Mucosa of stomach (tissue), 1 donor: ENCODE data around the gene FXYD1.
"Not testable (repeated sequence)": the region's sequence is repeated elsewhere in the genome, so short reads cannot be mapped to it uniquely, and the experiment has no call there.

ENCODE experiments used
- H3K27me3 ChIP-seq: one replicate; pipeline ENCODE4 v1.7.0; 2013; ENCODE audit warnings: mild to moderate bottlenecking, low read length; ENCODE audit not compliant: control insufficient read depth, insufficient read depth
- H3K36me3 ChIP-seq: one replicate; pipeline ENCODE4 v1.7.0; 2013; ENCODE audit warnings: low read length; ENCODE audit not compliant: control insufficient read depth, insufficient read depth
- H3K4me1 ChIP-seq: one replicate; pipeline ENCODE4 v1.7.0; 2013; ENCODE audit warnings: mild to moderate bottlenecking, low read length; ENCODE audit not compliant: control insufficient read depth, insufficient read depth
- H3K4me3 ChIP-seq: one replicate; pipeline ENCODE4 v1.7.0; 2013; ENCODE audit warnings: low read length
- H3K9ac ChIP-seq: one replicate; pipeline ENCODE4 v1.7.0; 2013; ENCODE audit warnings: mild to moderate bottlenecking, low read length, moderate library complexity
- H3K9me3 ChIP-seq: one replicate; pipeline ENCODE4 v1.7.0; 2013; ENCODE audit warnings: mild to moderate bottlenecking, low read length, moderate library complexity; ENCODE audit not compliant: control insufficient read depth
- donor health status: Pancreatic carcinoma.

FXYD1 gene

GRCh38 chr19:35120492-35120891 is 18.1 kb upstream of the FXYD1 start:
- peaks cover 6% of the 10 kb centered on the region for H3K36me3 ChIP-seq
- H3K27me3 ChIP-seq: no peaks in the 10 kb centered on the region
- no peaks in the 10 kb centered on the region for H3K9me3 ChIP-seq
- H3K4me1 ChIP-seq: peaks cover 57% of the 10 kb centered on the region
- H3K4me3 ChIP-seq: peak overlapping the region; percentile 11
- peak overlapping the region; percentile 56 for H3K9ac ChIP-seq

- Histone ChIP-seq H3K27me3 (no peaks in the 10 kb centered on the region), H3K4me1 (peaks cover 61% of the 10 kb centered on the region), H3K9ac (peak overlapping the region; percentile 56), H3K36me3 (peaks cover 6% of the 10 kb centered on the region), H3K9me3 (no peaks in the 10 kb centered on the region), H3K4me3 (peak overlapping the region; percentile 11)
Observed at GRCh38 chr19:35120898-35121297, 17.7 kb upstream of the FXYD1 start.

GRCh38 chr19:35122687-35123551 is 15.7 kb upstream of the FXYD1 start:
- Histone ChIP-seq H3K9ac (no peak overlapping the region), H3K4me1 (peaks cover 63% of the 10 kb centered on the region), H3K4me3 (no peak overlapping the region), H3K27me3 (no peaks in the 10 kb centered on the region), H3K9me3 (no peaks in the 10 kb centered on the region), H3K36me3 (peaks cover 6% of the 10 kb centered on the region)

- no peaks in the 10 kb centered on the region for H3K9me3 ChIP-seq
- H3K9ac ChIP-seq: no peak overlapping the region
- peaks cover 63% of the 10 kb centered on the region for H3K4me1 ChIP-seq
- no peak overlapping the region for H3K4me3 ChIP-seq
- peaks cover 6% of the 10 kb centered on the region for H3K36me3 ChIP-seq
- H3K27me3 ChIP-seq: no peaks in the 10 kb centered on the region
Observed at GRCh38 chr19:35123573-35123972, 15.1 kb upstream of the FXYD1 start.

GRCh38 chr19:35124098-35125060 is 14.2 kb upstream of the FXYD1 start:
- Histone ChIP-seq H3K36me3 (peaks cover 6% of the 10 kb centered on the region), H3K9ac (peak overlapping the region; percentile 57), H3K9me3 (no peaks in the 10 kb centered on the region), H3K27me3 (no peaks in the 10 kb centered on the region), H3K4me1 (peaks cover 63% of the 10 kb centered on the region), H3K4me3 (peak overlapping the region; percentile 31)

- Histone ChIP-seq H3K27me3 (no peaks in the 10 kb centered on the region), H3K36me3 (peaks cover 6% of the 10 kb centered on the region), H3K9me3 (no peaks in the 10 kb centered on the region), H3K4me3 (no peak overlapping the region), H3K4me1 (peaks cover 55% of the 10 kb centered on the region), H3K9ac (peak overlapping the region; percentile 57)
Observed at GRCh38 chr19:35125270-35125717, 13.3 kb upstream of the FXYD1 start.

- no peaks in the 10 kb centered on the region for H3K27me3 ChIP-seq
- H3K36me3 ChIP-seq: peaks cover 6% of the 10 kb centered on the region
- H3K9me3 ChIP-seq: no peaks in the 10 kb centered on the region
- no peak overlapping the region for H3K9ac ChIP-seq
- peaks cover 50% of the 10 kb centered on the region for H3K4me1 ChIP-seq
- H3K4me3 ChIP-seq: no peak overlapping the region
Observed at GRCh38 chr19:35125749-35126623, 12.6 kb upstream of the FXYD1 start.

- no peak overlapping the region for H3K4me3 ChIP-seq
- H3K36me3 ChIP-seq: peaks cover 3% of the 10 kb centered on the region
- H3K9ac ChIP-seq: no peak overlapping the region
- H3K9me3 ChIP-seq: no peaks in the 10 kb centered on the region
- no peaks in the 10 kb centered on the region for H3K27me3 ChIP-seq
- H3K4me1 ChIP-seq: peaks cover 44% of the 10 kb centered on the region
Observed at GRCh38 chr19:35126624-35126959, 12.0 kb upstream of the FXYD1 start.

GRCh38 chr19:35127871-35128270 is 10.8 kb upstream of the FXYD1 start:
- H3K27me3 ChIP-seq: no peaks in the 10 kb centered on the region
- no peaks in the 10 kb centered on the region for H3K36me3 ChIP-seq
- no peak overlapping the region for H3K4me3 ChIP-seq
- H3K9ac ChIP-seq: no peak overlapping the region
- peaks cover 31% of the 10 kb centered on the region for H3K4me1 ChIP-seq
- H3K9me3 ChIP-seq: no peaks in the 10 kb centered on the region

- peaks cover 25% of the 10 kb centered on the region for H3K4me1 ChIP-seq
- no peak overlapping the region for H3K4me3 ChIP-seq
- H3K9me3 ChIP-seq: no peaks in the 10 kb centered on the region
- H3K27me3 ChIP-seq: no peaks in the 10 kb centered on the region
- H3K9ac ChIP-seq: no peak overlapping the region
- H3K36me3 ChIP-seq: no peaks in the 10 kb centered on the region
Observed at GRCh38 chr19:35128398-35129057, 10.1 kb upstream of the FXYD1 start.

GRCh38 chr19:35129724-35130274 is 8.8 kb upstream of the FXYD1 start:
- H3K9ac ChIP-seq, H3K36me3 ChIP-seq, H3K27me3 ChIP-seq, H3K4me3 ChIP-seq, H3K9me3 ChIP-seq: not testable (repeated sequence)
- peaks cover 13% of the 10 kb centered on the region for H3K4me1 ChIP-seq
